ENCODE data around the gene UHRF2. TPM values are rescaled to one million over a fixed set of nuclear protein-coding genes. Genes with fewer than 3 reads are reported as not detected.

Gene UHRF2
- total and polyA plus RNA-seq, 2 of the 13 experiments (the other 11 are each of a cell fraction or from before 2014, with no cell fraction given), result 42.1 to 44.2 TPM

DNA sequence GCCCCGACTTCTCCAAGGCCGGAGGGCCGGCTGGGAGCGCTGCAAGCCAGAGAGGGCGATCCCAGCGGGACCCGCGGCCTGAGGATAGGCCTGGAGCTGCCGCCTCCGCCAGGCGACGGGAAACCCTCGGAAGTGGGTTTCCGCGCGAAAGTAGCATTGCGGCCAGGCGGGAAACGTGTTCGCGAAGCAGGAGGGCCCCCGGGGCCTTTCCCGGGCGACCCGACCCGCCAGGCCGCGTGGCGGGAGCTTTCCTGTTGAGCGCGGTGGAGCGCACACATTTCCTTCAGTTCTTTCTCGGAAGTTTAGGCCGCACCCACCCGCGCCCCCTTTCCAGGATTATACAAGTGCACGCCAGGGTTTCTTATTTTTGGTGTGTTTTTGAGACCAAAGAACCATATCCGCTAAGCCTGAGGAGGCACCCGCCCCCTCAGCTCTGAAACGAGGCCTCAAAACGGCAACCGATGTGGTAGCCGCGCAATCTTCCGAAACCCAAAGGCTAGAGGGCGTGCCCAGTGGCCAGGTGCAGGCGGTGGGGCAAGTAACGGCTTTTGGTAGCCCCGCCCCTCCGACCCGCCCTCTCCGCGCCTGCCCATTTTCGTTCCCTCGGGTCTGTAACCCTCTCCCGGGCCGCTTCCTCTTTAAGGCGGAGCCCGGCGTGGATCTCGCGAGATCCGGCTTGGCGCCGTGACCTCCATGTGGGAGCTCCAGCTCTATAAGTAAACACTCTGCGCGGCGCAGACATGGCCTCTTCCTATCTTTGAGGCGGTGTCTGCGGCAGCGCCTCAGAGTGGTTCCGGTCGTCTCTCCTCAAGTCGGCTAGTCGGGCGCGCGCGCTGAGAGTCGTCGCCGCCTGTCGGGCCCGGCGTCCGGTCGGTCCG, at the start of gene UHRF2 (continued):
- TF ChIP-seq, protein P1, sequence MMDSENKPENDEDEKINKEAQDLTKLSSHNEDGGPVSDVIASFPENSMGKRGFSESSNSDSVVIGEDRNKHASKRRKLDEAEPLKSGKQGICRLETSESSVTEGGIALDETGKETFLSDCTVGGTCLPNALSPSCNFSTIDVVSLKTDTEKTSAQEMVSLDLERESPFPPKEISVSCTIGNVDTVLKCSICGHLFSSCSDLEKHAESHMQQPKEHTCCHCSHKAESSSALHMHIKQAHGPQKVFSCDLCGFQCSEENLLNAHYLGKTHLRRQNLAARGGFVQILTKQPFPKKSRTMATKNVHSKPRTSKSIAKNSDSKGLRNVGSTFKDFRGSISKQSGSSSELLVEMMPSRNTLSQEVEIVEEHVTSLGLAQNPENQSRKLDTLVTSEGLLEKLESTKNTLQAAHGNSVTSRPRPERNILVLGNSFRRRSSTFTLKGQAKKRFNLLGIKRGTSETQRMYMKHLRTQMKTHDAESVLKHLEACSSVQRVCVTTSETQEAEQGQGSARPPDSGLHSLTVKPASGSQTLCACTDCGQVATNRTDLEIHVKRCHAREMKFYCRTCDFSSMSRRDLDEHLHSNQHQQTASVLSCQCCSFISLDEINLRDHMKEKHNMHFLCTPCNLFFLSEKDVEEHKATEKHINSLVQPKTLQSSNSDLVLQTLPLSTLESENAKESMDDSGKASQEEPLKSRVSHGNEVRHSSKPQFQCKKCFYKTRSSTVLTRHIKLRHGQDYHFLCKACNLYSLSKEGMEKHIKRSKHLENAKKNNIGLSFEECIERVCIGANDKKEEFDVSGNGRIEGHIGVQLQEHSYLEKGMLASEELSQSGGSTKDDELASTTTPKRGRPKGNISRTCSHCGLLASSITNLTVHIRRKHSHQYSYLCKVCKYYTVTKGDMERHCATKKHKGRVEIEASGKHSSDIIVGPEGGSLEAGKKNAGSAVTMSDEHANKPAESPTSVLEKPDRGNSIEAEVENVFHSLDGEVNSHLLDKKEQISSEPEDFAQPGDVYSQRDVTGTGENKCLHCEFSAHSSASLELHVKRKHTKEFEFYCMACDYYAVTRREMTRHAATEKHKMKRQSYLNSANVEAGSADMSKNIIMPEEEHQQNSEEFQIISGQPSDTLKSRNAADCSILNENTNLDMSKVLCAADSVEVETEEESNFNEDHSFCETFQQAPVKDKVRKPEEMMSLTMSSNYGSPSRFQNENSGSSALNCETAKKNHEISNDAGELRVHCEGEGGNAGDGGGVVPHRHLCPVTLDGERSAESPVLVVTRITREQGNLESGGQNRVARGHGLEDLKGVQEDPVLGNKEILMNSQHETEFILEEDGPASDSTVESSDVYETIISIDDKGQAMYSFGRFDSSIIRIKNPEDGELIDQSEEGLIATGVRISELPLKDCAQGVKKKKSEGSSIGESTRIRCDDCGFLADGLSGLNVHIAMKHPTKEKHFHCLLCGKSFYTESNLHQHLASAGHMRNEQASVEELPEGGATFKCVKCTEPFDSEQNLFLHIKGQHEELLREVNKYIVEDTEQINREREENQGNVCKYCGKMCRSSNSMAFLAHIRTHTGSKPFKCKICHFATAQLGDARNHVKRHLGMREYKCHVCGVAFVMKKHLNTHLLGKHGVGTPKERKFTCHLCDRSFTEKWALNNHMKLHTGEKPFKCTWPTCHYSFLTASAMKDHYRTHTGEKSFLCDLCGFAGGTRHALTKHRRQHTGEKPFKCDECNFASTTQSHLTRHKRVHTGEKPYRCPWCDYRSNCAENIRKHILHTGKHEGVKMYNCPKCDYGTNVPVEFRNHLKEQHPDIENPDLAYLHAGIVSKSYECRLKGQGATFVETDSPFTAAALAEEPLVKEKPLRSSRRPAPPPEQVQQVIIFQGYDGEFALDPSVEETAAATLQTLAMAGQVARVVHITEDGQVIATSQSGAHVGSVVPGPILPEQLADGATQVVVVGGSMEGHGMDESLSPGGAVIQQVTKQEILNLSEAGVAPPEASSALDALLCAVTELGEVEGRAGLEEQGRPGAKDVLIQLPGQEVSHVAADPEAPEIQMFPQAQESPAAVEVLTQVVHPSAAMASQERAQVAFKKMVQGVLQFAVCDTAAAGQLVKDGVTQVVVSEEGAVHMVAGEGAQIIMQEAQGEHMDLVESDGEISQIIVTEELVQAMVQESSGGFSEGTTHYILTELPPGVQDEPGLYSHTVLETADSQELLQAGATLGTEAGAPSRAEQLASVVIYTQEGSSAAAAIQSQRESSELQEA (CRISPR knock-in tag; IDR thresholded peaks at IDR 0.05; ENCODE audit: not compliant biosample characterization), result peak; percentile 30
- TF ChIP-seq, protein P2, sequence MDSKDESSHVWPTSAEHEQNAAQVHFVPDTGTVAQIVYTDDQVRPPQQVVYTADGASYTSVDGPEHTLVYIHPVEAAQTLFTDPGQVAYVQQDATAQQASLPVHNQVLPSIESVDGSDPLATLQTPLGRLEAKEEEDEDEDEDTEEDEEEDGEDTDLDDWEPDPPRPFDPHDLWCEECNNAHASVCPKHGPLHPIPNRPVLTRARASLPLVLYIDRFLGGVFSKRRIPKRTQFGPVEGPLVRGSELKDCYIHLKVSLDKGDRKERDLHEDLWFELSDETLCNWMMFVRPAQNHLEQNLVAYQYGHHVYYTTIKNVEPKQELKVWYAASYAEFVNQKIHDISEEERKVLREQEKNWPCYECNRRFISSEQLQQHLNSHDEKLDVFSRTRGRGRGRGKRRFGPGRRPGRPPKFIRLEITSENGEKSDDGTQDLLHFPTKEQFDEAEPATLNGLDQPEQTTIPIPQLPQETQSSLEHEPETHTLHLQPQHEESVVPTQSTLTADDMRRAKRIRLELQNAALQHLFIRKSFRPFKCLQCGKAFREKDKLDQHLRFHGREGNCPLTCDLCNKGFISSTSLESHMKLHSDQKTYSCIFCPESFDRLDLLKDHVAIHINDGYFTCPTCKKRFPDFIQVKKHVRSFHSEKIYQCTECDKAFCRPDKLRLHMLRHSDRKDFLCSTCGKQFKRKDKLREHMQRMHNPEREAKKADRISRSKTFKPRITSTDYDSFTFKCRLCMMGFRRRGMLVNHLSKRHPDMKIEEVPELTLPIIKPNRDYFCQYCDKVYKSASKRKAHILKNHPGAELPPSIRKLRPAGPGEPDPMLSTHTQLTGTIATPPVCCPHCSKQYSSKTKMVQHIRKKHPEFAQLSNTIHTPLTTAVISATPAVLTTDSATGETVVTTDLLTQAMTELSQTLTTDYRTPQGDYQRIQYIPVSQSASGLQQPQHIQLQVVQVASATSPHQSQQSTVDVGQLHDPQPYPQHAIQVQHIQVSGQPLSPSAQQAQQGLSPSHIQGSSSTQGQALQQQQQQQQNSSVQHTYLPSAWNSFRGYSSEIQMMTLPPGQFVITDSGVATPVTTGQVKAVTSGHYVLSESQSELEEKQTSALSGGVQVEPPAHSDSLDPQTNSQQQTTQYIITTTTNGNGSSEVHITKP (CRISPR knock-in tag; IDR thresholded peaks at IDR 0.05; ENCODE audit: low read depth), result no peak
- TF ChIP-seq, protein P3, sequence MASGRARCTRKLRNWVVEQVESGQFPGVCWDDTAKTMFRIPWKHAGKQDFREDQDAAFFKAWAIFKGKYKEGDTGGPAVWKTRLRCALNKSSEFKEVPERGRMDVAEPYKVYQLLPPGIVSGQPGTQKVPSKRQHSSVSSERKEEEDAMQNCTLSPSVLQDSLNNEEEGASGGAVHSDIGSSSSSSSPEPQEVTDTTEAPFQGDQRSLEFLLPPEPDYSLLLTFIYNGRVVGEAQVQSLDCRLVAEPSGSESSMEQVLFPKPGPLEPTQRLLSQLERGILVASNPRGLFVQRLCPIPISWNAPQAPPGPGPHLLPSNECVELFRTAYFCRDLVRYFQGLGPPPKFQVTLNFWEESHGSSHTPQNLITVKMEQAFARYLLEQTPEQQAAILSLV (CRISPR knock-in tag; IDR thresholded peaks at IDR 0.05; ENCODE audit: borderline replicate concordance), result no peak
- no peak for TF ChIP-seq ZNF253 (CRISPR knock-in tag; IDR thresholded peaks at IDR 0.05; ENCODE audit: borderline replicate concordance)
- TF ChIP-seq, protein P4, sequence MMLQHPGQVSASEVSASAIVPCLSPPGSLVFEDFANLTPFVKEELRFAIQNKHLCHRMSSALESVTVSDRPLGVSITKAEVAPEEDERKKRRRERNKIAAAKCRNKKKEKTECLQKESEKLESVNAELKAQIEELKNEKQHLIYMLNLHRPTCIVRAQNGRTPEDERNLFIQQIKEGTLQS (CRISPR knock-in tag; IDR thresholded peaks at IDR 0.05), result no peak
- TF ChIP-seq, protein P5, sequence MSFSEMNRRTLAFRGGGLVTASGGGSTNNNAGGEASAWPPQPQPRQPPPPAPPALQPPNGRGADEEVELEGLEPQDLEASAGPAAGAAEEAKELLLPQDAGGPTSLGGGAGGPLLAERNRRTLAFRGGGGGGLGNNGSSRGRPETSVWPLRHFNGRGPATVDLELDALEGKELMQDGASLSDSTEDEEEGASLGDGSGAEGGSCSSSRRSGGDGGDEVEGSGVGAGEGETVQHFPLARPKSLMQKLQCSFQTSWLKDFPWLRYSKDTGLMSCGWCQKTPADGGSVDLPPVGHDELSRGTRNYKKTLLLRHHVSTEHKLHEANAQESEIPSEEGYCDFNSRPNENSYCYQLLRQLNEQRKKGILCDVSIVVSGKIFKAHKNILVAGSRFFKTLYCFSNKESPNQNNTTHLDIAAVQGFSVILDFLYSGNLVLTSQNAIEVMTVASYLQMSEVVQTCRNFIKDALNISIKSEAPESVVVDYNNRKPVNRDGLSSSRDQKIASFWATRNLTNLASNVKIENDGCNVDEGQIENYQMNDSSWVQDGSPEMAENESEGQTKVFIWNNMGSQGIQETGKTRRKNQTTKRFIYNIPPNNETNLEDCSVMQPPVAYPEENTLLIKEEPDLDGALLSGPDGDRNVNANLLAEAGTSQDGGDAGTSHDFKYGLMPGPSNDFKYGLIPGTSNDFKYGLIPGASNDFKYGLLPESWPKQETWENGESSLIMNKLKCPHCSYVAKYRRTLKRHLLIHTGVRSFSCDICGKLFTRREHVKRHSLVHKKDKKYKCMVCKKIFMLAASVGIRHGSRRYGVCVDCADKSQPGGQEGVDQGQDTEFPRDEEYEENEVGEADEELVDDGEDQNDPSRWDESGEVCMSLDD (CRISPR knock-in tag; IDR thresholded peaks at IDR 0.05; ENCODE audit: borderline replicate concordance), result no peak
- no peak for TF ChIP-seq ZNF382 (CRISPR knock-in tag; IDR thresholded peaks at IDR 0.05; ENCODE audit: borderline replicate concordance)
- no peak for TF ChIP-seq FOSL1 (CRISPR knock-in tag; IDR thresholded peaks at IDR 0.05; ENCODE audit: borderline replicate concordance)
- TF ChIP-seq, protein P6, sequence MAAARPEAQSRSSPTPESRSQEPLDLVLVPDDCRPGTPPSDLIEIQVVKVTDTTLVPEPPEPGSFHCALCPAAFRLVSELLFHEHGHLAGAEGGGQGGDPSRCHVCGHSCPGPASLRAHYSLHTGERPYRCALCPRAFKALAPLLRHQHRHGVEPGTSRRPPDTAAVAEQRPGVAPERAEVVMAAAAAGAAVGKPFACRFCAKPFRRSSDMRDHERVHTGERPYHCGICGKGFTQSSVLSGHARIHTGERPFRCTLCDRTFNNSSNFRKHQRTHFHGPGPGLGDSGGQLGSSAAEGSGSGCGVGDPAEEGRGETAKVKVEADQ (CRISPR knock-in tag; IDR thresholded peaks at IDR 0.05; ENCODE audit: borderline replicate concordance), result no peak
